Activated CD8-positive, alpha-beta memory T cell treated with anti-CD3 and anti-CD28 coated beads, Interleukin-2, amount 10 ng/mL, durations not matched to agents 7 days and 5 days (primary cell): Measurements from ENCODE around the gene DDAH1. TPM values are rescaled to one million over a fixed set of nuclear protein-coding genes. Genes with fewer than 3 reads are reported as not detected.
"Not testable (repeated sequence)": the region's sequence is repeated elsewhere in the genome, so short reads cannot be mapped to it uniquely, and the experiment has no call there.

Experiments
- ATAC-seq: fragments of 150-1000 bp; cut with Tn5 transposase; one replicate; pipeline ENCODE4 v1.10.0; 2021; ENCODE audit warnings: moderate library complexity
- CTCF ChIA-PET: fragments of 350-600 bp; sonication (Branson Sonifier 250); formaldehyde crosslinking; loops from one replicate; lab custom pipeline; 2021; ENCODE audit warnings: antibody characterized with exemption; lab: Charles Lee
- DNase-seq: peaks from one replicate; pipeline ENCODE4 v3.0.0-alpha.2; 2020
- H3K27ac Mint-ChIP-seq: one replicate; pipeline ENCODE4 v1.8.0; 2021; ENCODE audit warnings: mild to moderate bottlenecking, mixed read lengths
- H3K27me3 Mint-ChIP-seq: one replicate; pipeline ENCODE4 v1.8.0; 2021; ENCODE audit warnings: mixed read lengths
- H3K36me3 Mint-ChIP-seq: one replicate; pipeline ENCODE4 v1.8.0; 2021; ENCODE audit warnings: mild to moderate bottlenecking, mixed read lengths
- H3K4me1 Mint-ChIP-seq: one replicate; pipeline ENCODE4 v1.8.0; 2021; ENCODE audit warnings: mixed read lengths
- H3K4me3 Mint-ChIP-seq: one replicate; pipeline ENCODE4 v1.8.0; 2021; ENCODE audit warnings: mild to moderate bottlenecking, moderate library complexity, mixed read lengths
- H3K9me3 Mint-ChIP-seq: one replicate; pipeline ENCODE4 v1.8.0; 2022; ENCODE audit warnings: low read depth, mixed read lengths
- total RNA-seq, 2 experiments: library from RNA; stranded (reverse); gene quantifications; one replicate each; pipeline ENCODE4 v1.2.3, GENCODE V29; 2021

Gene DDAH1
- total RNA-seq, 2 experiments from 2014 or later = not detected

DNA sequence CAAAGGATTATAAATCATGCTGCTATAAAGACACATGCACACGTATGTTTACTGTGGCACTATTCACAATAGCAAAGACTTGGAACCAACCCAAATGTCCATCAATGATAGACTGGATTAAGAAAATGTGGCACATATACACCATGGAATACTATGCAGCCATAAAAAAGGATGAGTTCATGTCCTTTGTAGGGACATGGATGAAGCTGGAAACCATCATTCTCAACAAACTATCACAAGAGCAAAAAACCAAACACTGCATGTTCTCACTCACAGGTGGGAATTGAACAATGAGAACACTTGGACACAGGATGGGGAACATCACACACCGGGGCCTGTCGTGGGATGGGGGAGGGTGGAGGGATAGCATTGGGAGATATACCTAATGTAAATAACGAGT, 117.7 kb downstream of the DDAH1 start:
- H3K4me3 Mint-ChIP-seq, H3K36me3 Mint-ChIP-seq, ATAC-seq, CTCF ChIA-PET, H3K9me3 Mint-ChIP-seq, H3K4me1 Mint-ChIP-seq, DNase-seq, H3K27ac Mint-ChIP-seq: not testable (repeated sequence)
- peaks cover 14% of the 10 kb centered on the region for H3K27me3 Mint-ChIP-seq

DNA sequence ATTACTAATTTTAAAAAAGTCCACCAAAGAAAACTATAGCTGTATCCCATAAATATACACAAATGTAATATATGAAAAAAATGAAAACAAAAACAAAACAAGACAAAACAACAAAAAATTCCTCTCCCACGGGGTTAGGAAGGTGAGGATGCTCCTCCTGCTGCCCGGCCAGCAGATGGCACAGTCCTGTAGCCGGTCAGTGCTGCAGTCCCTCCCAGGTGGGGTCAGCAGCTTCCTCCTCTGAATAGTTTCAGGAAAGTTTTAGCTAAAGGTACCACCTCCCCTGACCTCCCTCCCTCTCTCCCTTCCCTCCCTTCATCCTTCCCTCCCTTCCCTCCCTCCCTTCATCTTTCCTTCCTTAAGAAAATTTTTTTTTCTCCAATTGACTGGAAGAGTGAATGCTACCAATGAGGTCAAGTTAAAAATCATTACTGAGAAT, 120.7 kb downstream of the DDAH1 start:
- Mint-ChIP-seq H3K36me3 (no peaks in the 10 kb centered on the region), H3K4me1 (no peaks in the 10 kb centered on the region)
- CTCF ChIA-PET = no interaction called here

GRCh38 chr1:85343612-85344255, 121.2 kb downstream of the DDAH1 start:
- ATAC-seq (no peak), DNase-seq (no peak)
- Mint-ChIP-seq H3K27me3 (peaks cover 34% of the 10 kb centered on the region), H3K27ac (no peak overlapping the region), H3K9me3 (no peaks in the 10 kb centered on the region), H3K4me1 (no peaks in the 10 kb centered on the region), H3K36me3 (no peaks in the 10 kb centered on the region), H3K4me3 (no peak overlapping the region)
- CTCF ChIA-PET = no interaction called here

More for the DNA sequence above, 120.7 kb downstream of the DDAH1 start:
- H3K4me3 Mint-ChIP-seq = no peak overlapping the region
- H3K27ac Mint-ChIP-seq = no peak overlapping the region
- no peaks in the 10 kb centered on the region for H3K9me3 Mint-ChIP-seq
- no peak for DNase-seq
- no peak for ATAC-seq
- H3K27me3 Mint-ChIP-seq = peaks cover 30% of the 10 kb centered on the region

DNA sequence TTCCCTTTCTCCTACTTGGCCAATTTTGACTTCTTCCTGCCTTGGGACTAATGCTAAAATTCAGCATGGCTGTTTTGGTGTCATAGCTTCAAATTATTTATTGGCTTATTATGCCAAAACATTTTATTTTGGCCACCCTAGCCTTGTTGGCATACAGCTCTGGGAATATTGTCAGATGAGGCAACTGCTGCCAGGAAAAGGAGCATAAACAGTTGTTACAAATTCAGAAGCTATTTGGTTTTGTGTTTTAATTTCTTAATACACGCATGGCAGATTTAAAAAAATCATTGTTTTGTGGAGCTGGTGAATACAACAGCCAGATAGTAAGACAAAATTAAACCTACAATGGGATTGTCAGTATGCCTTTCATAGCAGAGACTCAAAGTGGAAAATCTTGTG, 121.7 kb downstream of the DDAH1 start:
- no peaks in the 10 kb centered on the region for H3K4me1 Mint-ChIP-seq
- no peak overlapping the region for H3K4me3 Mint-ChIP-seq
- ATAC-seq (no peak), DNase-seq (no peak)
- H3K27me3 Mint-ChIP-seq = peaks cover 38% of the 10 kb centered on the region
- no peak overlapping the region for H3K27ac Mint-ChIP-seq
- H3K36me3 Mint-ChIP-seq = no peaks in the 10 kb centered on the region
- no peaks in the 10 kb centered on the region for H3K9me3 Mint-ChIP-seq
- CTCF ChIA-PET = no interaction called here

- CTCF ChIA-PET = no interaction called here
- Mint-ChIP-seq H3K36me3 (no peaks in the 10 kb centered on the region), H3K9me3 (no peaks in the 10 kb centered on the region), H3K27ac (no peak overlapping the region), H3K4me1 (no peaks in the 10 kb centered on the region), H3K4me3 (no peak overlapping the region), H3K27me3 (peaks cover 46% of the 10 kb centered on the region)
- DNase-seq (no peak), ATAC-seq (no peak)
These were observed 122.8 kb downstream of the DDAH1 start for GRCh38 chr1:85342207-85342606.

DNA sequence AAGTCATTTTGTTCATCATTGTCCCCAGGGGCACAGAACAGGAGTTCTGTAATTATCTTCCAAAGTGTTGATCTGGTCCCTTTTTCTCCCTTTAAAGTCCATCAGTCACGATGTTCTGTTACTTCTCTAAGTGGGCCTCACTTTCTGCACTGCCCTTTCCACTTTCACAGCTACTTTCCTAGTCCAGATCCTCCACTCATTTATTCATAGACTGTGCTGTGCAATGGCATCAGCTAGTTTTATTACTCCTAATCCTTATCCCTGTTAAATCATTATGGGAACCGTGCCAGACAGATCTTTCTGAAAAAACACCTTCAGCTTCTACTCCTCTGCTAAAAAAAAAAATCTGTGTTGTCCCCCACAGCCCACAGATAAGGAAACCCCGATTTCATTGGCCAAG, 124.5 kb downstream of the DDAH1 start:
- no peak overlapping the region for H3K4me3 Mint-ChIP-seq
- CTCF ChIA-PET = no interaction called here
- H3K27me3 Mint-ChIP-seq = peaks cover 52% of the 10 kb centered on the region
- DNase-seq = no peak
- no peak overlapping the region for H3K27ac Mint-ChIP-seq
- ATAC-seq = no peak
- H3K9me3 Mint-ChIP-seq = no peaks in the 10 kb centered on the region
- H3K36me3 Mint-ChIP-seq = no peaks in the 10 kb centered on the region
- H3K4me1 Mint-ChIP-seq = no peaks in the 10 kb centered on the region

DNA sequence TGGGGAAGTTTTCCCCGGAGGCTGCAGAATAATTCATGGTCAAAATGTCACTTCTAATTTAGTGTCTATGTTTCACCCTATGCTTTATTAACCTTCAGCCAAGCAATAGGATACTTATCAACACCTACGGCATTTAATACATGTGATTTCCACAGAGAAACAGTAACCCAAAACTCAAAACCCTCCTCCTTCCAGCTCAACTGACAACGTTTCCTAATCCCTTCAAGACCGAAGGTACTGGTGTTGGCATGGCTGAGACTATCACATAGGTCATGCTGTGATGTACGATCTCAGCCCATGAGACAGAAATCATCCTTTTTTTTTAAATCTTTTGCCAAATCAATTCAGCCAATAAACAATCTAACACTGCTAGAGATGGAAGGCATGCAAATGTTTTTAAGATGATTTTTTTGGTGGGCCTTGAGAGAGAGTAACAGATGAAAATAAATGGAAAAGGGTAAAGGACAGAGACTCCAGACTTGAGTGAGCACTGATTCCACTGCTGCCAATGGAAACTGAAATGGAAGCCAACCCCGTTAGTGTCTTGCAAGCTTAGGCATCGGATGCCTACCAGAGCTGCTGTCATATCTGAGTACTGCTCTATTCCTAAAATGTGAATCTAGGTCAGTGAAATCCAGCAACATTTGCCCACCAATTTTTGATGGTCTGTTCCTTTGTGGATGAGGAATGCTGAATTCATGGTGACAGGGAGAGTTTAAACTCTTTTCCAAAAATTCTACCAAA, 125.1 kb downstream of the DDAH1 start:
- H3K27ac Mint-ChIP-seq = no peak overlapping the region
- no peaks in the 10 kb centered on the region for H3K36me3 Mint-ChIP-seq
- no peak overlapping the region for H3K4me3 Mint-ChIP-seq
- peaks cover 2% of the 10 kb centered on the region for H3K4me1 Mint-ChIP-seq
- CTCF ChIA-PET = no interaction called here
- no peaks in the 10 kb centered on the region for H3K9me3 Mint-ChIP-seq
- H3K27me3 Mint-ChIP-seq = peaks cover 54% of the 10 kb centered on the region
- ATAC-seq = no peak
- no peak for DNase-seq

GRCh38 chr1:85339089-85339488, 125.9 kb downstream of the DDAH1 start:
- Mint-ChIP-seq H3K27ac (no peak overlapping the region), H3K4me1 (peaks cover 2% of the 10 kb centered on the region), H3K4me3 (no peak overlapping the region), H3K27me3 (peaks cover 57% of the 10 kb centered on the region), H3K9me3 (no peaks in the 10 kb centered on the region), H3K36me3 (no peaks in the 10 kb centered on the region)
- no peak for ATAC-seq
- CTCF ChIA-PET = no interaction called here
- DNase-seq = no peak

- H3K27ac Mint-ChIP-seq = no peak overlapping the region
- no peaks in the 10 kb centered on the region for H3K36me3 Mint-ChIP-seq
- H3K9me3 Mint-ChIP-seq = peaks cover 3% of the 10 kb centered on the region
- ATAC-seq (no peak), DNase-seq (no peak)
- H3K4me3 Mint-ChIP-seq = no peak overlapping the region
- H3K4me1 Mint-ChIP-seq = peaks cover 2% of the 10 kb centered on the region
- H3K27me3 Mint-ChIP-seq = peaks cover 52% of the 10 kb centered on the region
- CTCF ChIA-PET = no interaction called here
These were observed 130.0 kb downstream of the DDAH1 start for GRCh38 chr1:85334962-85335361.

DNA sequence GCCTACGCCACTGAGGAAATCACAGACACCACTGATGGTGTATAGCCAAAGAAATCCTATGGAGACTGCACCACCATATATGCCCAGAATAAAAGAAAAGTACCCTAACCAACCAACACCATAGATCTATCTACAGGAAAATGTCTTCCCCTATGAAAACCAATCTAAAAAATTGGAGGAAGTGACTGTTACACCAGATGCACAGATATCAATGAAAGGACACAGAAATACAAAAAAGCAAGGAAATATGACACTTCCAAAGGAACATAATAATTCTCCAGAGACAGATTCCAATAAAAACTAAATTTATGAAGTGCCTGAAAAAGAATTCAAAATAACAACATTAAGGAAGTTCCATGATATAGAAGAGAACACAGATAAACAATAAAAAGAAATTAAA, 131.8 kb downstream of the DDAH1 start:
- H3K36me3 Mint-ChIP-seq = no peaks in the 10 kb centered on the region
- no peak overlapping the region for H3K27ac Mint-ChIP-seq
- H3K4me3 Mint-ChIP-seq = no peak overlapping the region
- CTCF ChIA-PET = no interaction called here
- DNase-seq (no peak), ATAC-seq (no peak)
- peaks cover 55% of the 10 kb centered on the region for H3K27me3 Mint-ChIP-seq
- peaks cover 3% of the 10 kb centered on the region for H3K9me3 Mint-ChIP-seq
- peaks cover 2% of the 10 kb centered on the region for H3K4me1 Mint-ChIP-seq

DNA sequence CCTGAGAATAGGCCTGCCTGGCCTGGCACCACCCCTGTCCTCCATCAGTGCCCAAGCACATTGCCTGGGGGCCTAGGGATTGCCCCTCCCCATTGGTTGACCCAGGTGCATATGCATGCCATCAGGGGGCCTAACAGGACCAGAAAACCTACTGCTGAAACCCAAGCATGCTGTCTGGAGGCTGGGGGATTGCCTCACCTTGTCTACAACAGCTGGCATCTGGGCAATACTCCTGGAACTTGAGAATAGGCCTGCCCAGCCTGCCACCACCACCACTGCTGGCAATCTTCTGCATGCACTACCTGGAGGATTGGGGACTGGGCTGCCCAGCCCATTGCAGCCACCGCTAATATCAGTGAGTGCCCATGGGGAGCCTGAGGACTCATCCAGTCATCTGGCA, 132.4 kb downstream of the DDAH1 start:
- H3K27me3 Mint-ChIP-seq = peaks cover 54% of the 10 kb centered on the region
- no peak overlapping the region for H3K4me3 Mint-ChIP-seq
- H3K27ac Mint-ChIP-seq = no peak overlapping the region
- ATAC-seq (no peak), DNase-seq (no peak)
- CTCF ChIA-PET = no interaction called here
- H3K36me3 Mint-ChIP-seq = no peaks in the 10 kb centered on the region
- peaks cover 2% of the 10 kb centered on the region for H3K4me1 Mint-ChIP-seq
- H3K9me3 Mint-ChIP-seq = peaks cover 3% of the 10 kb centered on the region

DNA sequence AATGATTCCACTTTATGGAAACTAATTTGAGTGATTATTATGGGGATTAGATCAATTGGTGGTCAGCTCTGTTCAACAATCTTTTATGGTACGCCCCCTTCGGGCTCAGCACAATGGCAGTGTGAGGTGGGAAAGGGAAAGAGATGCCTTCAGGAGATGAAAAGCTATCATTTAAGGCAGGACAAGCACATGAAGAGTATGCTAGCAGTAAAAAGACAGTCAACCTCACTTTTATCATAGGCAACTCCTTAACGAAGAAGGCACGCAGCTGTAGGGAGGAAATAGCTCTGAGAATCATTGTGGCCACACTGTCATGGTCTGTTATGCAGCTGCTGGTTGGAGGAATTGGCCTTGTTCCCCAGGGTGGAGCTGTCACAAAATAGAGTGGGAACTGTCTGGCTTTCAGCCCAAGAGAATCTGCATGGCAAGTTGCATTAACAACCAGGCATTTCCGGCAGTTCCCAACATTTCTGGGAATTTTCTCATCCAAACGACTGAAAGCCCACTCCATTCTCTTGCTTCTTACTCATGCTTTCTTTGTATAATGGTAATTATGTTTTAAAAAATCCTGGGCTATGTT, 134.2 kb downstream of the DDAH1 start:
- DNase-seq (no peak), ATAC-seq (no peak)
- peaks cover 2% of the 10 kb centered on the region for H3K4me1 Mint-ChIP-seq
- H3K9me3 Mint-ChIP-seq = peaks cover 3% of the 10 kb centered on the region
- no peak overlapping the region for H3K4me3 Mint-ChIP-seq
- H3K36me3 Mint-ChIP-seq = no peaks in the 10 kb centered on the region
- no peak overlapping the region for H3K27ac Mint-ChIP-seq
- H3K27me3 Mint-ChIP-seq = peaks cover 61% of the 10 kb centered on the region
- CTCF ChIA-PET = no interaction called here

- Mint-ChIP-seq H3K27ac (no peak overlapping the region), H3K9me3 (peaks cover 3% of the 10 kb centered on the region), H3K36me3 (no peaks in the 10 kb centered on the region), H3K4me3 (no peak overlapping the region), H3K27me3 (peaks cover 67% of the 10 kb centered on the region), H3K4me1 (peaks cover 2% of the 10 kb centered on the region)
- CTCF ChIA-PET = no interaction called here
- DNase-seq (no peak), ATAC-seq (no peak)
These were observed 134.7 kb downstream of the DDAH1 start for GRCh38 chr1:85330214-85330631.
